GM19025 (cell line): ENCODE measurements around the gene ZNRF4.

Source experiments
- ATAC-seq: cut with Tn5 transposase; IDR thresholded peaks from one replicate; pipeline ENCODE4 v1.9.1; 2021; ENCODE audit warnings: mild to moderate bottlenecking, low read depth, moderate library complexity; ENCODE audit not compliant: unreplicated experiment

The ZNRF4 gene

DNA sequence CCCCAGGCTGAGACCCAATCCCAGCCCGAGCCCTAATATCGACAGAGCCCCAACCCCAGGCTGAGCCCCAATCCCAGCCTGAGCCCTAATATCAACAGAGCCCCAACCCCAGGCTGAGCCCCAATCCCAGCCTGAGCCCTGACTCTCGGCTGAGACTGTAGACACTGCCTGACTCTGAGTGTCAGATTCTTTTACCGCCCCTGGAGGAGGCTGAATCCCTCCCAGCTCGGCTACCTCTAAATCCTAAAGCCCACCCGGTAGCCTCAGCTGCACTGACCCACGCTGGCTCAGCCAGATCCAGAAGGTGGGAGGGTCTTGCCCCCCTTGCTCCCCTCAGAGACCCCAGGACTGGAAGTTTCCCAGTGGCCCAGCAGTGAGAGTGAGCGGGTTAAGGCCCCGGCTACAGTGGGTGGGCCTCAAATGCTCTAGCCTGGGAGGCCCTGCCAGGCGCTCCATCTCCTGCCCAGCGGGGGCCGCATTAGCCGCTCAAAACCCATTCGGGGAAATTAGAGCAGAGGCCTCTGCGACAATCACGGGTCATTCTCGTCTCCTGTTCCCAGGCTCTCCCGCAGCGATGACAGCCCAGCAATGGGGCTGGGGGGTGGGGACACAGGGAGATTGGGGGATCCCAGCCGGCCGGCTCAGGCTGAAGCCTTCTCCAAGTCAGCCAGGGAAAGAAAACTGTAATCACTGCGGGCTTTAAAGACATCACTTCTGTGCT, 43.8 kb downstream of the ZNRF4 start:
- no peak for ATAC-seq

DNA sequence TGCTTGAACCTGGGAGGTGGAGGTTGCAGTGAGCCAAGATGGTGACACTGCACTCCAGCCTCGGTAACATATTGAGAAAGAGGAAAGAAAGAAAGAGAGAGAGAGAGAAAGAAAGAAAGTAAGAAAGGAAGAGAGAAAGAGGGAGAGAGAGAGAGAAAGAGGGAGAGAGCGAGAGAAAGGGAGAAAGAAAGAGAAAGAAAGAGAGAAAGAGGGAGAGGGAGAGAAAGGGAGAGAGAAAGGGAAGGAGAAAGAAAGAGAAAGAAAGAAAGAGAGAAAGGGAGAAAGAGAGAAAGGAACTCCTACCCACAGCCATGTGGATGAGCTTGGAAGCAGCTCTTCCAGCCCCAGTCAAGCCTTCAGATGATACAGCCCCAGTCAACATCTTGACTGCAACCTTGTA, 46.7 kb downstream of the ZNRF4 start:
- no peak for ATAC-seq

DNA sequence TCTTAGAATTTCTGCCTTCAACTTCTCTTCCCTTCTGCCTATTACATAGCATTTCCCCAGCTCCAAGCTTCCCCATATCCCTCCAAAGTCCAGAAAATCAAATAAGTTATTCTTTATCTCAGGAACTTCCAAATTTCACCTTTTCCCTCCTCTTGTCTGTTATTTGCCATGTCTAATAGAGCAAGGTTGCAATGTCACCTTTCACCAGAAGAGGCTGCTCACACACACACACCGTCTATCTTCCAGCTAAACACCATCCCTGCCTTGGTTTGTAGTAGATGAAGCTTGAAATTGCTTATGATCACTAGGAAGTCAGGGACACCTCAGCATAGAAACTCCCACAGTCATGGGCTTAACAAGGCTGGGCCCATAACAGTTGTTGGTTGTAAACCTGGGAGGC, 48.4 kb downstream of the ZNRF4 start:
- ATAC-seq: no peak

DNA sequence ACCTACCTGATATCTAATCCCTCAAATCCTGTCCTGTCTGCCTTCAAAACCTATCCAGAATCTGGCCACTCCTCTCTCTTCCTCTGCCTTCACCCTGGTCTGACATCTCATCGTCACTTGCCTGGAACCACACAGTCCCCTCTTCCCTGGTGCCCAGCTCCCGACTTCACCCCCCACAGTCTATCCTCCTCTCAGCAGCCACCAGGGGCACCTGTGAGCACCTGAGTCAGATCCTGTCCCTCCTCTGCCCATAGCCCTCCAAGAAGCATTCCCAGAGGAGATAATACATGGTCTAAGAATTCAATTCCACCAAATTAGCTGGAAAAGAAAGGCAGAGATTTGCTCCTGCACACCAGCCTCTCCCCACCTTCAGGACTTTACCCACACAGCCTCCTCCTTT, 48.9 kb downstream of the ZNRF4 start:
- no peak for ATAC-seq
